Occipital lobe (tissue), 2 donors: Measurements from ENCODE around the gene IRAG1. TPM values are rescaled to one million over a fixed set of nuclear protein-coding genes. Genes with fewer than 3 reads are reported as not detected.

Experiments used
- DNase-seq: peaks from one replicate; lab custom pipeline; 2025; lab: John Stamatoyannopoulos, UW
- total RNA-seq: library from RNA; depleted of rRNA; stranded (reverse); fragments of >200 nt; gene quantifications from one replicate; pipeline ENCODE4 v1.2.3, GENCODE V29; 2014

The IRAG1 gene
- total RNA-seq, 1 donor from 2014 or later: 1.4 TPM

- no peak for DNase-seq
Observed at GRCh38 chr11:10669258-10670033, 24.1 kb downstream of the IRAG1 start.

GRCh38 chr11:10667521-10667885 lies 26.1 kb downstream of the IRAG1 start:
- no peak for DNase-seq

- DNase-seq: no peak
Observed at GRCh38 chr11:10666556-10667520, 26.7 kb downstream of the IRAG1 start.

GRCh38 chr11:10664496-10664895 lies 29.1 kb downstream of the IRAG1 start:
- no peak for DNase-seq

- DNase-seq: no peak
Observed at GRCh38 chr11:10663990-10664389, 29.6 kb downstream of the IRAG1 start.

- DNase-seq: no peak
Observed at GRCh38 chr11:10663365-10663764, 30.2 kb downstream of the IRAG1 start.

GRCh38 chr11:10660323-10660722 lies 33.2 kb downstream of the IRAG1 start:
- DNase-seq: no peak

- DNase-seq: peak; percentile 11
Observed at GRCh38 chr11:10659339-10660216, 34.0 kb downstream of the IRAG1 start.

GRCh38 chr11:10658621-10659338 lies 34.8 kb downstream of the IRAG1 start:
- DNase-seq: no peak

- DNase-seq: no peak
Observed at GRCh38 chr11:10657308-10658271, 36.0 kb downstream of the IRAG1 start.

GRCh38 chr11:10655943-10656576 lies 37.5 kb downstream of the IRAG1 start:
- no peak for DNase-seq

GRCh38 chr11:10655227-10655626 lies 38.3 kb downstream of the IRAG1 start:
- DNase-seq: no peak

- no peak for DNase-seq
Observed at GRCh38 chr11:10654811-10655150, 38.8 kb downstream of the IRAG1 start.

- no peak for DNase-seq
Observed at GRCh38 chr11:10653946-10654810, 39.4 kb downstream of the IRAG1 start.

- no peak for DNase-seq
Observed at GRCh38 chr11:10653261-10653660, 40.3 kb downstream of the IRAG1 start.

GRCh38 chr11:10651656-10652361 lies 41.7 kb downstream of the IRAG1 start:
- DNase-seq: no peak

GRCh38 chr11:10650630-10651029 lies 42.9 kb downstream of the IRAG1 start:
- no peak for DNase-seq

- DNase-seq: no peak
Observed at GRCh38 chr11:10650166-10650565, 43.4 kb downstream of the IRAG1 start.
